MCF 10A (cell line): ENCODE data around the gene CASP10. TPM values are rescaled to one million over a fixed set of nuclear protein-coding genes. Genes with fewer than 3 reads are reported as not detected.

ENCODE experiments used
- BruUV-seq: library from RNA; stranded (reverse); fragments of 400-500 nt; replicated peaks from 2 replicates; lab custom pipeline; 2021; lab: Mats Ljungman, UMichigan
- CTCF ChIA-PET: fragments of 300-600 bp; sonication (Branson Sonifier 250); formaldehyde crosslinking; extraction: SDS; loops from one replicate; lab custom pipeline; 2021; ENCODE audit warnings: antibody characterized with exemption, inconsistent platforms; lab: Yijun Ruan, JAX
- POLR2A ChIA-PET: fragments of 300-600, 350-650 bp; sonication (Branson Sonifier 250); formaldehyde crosslinking; extraction: SDS; loops from one replicate; lab custom pipeline; 2020; ENCODE audit warnings: antibody characterized with exemption, inconsistent platforms; lab: Yijun Ruan, JAX
- DNase-seq: peaks from one replicate; pipeline ENCODE4 v3.0.0-alpha.2; 2018; ENCODE audit not compliant: unreplicated experiment
- H3K27ac Mint-ChIP-seq: one replicate; pipeline ENCODE4 v1.8.0; 2022; ENCODE audit warnings: mild to moderate bottlenecking, low read depth, mixed read lengths; ENCODE audit not compliant: unreplicated experiment
- H3K27me3 Mint-ChIP-seq: one replicate; pipeline ENCODE4 v1.8.0; 2022; ENCODE audit warnings: mixed read lengths; ENCODE audit not compliant: insufficient read depth, unreplicated experiment
- H3K36me3 Mint-ChIP-seq: one replicate; pipeline ENCODE4 v1.8.0; 2022; ENCODE audit warnings: mild to moderate bottlenecking, moderate library complexity, mixed read lengths; ENCODE audit not compliant: insufficient read depth, unreplicated experiment
- H3K4me1 Mint-ChIP-seq: one replicate; pipeline ENCODE4 v1.8.0; 2022; ENCODE audit warnings: mixed read lengths; ENCODE audit not compliant: insufficient read depth, unreplicated experiment
- H3K4me3 Mint-ChIP-seq: one replicate; pipeline ENCODE4 v1.8.0; 2022; ENCODE audit warnings: mild to moderate bottlenecking, moderate library complexity, mixed read lengths; ENCODE audit not compliant: unreplicated experiment
- H3K9me3 Mint-ChIP-seq: one replicate; pipeline ENCODE4 v1.8.0; 2022; ENCODE audit warnings: mixed read lengths; ENCODE audit not compliant: unreplicated experiment
- CTCF ChIP-seq: fragments of 200-600 bp; IDR thresholded peaks from one replicate; pipeline ENCODE4 v1.8.0; 2022; ENCODE audit warnings: antibody characterized with exemption, mild to moderate bottlenecking; ENCODE audit not compliant: unreplicated experiment
- intact Hi-C: fragments of 100-400 bp; cut with micrococcal nuclease; formaldehyde crosslinking; loops from 2 replicates; pipeline ENCODE4 v1.14.1; 2022
- total RNA-seq: library from RNA; stranded (reverse); gene quantifications from 2 replicates; pipeline ENCODE4 v1.2.3, GENCODE V29; 2022

The CASP10 gene
- total RNA-seq, 1 experiment from 2014 or later, result 0.19 TPM

- ChIA-PET CTCF (interaction anchor here (1.1 to 6.0 kb wide), 2 partner anchors 9 to 13 kb away, joined by 3 to 56 read pairs; no protein-coding TSS in a partner anchor), POLR2A (interaction anchor here (0.6 to 2.0 kb wide), 12 partner anchors 9 to 151 kb away, joined by 3 to 10 read pairs (median 4); no protein-coding TSS in a partner anchor)
- BruUV-seq, result no TSS peak
- Mint-ChIP-seq H3K27me3 (no peaks in the 10 kb centered on the region), H3K9me3 (no peaks in the 10 kb centered on the region), H3K4me3 (no peak overlapping the region), H3K27ac (no peak overlapping the region), H3K36me3 (peaks cover 5% of the 10 kb centered on the region), H3K4me1 (no peaks in the 10 kb centered on the region)
- no peak for TF ChIP-seq CTCF
- intact Hi-C loops, result no loop called here
- DNase-seq, result peak; percentile 61
Measured at GRCh38 chr2:201220102-201220570, 37.2 kb downstream of the CASP10 start.

GRCh38 chr2:201223089-201224073 lies 40.4 kb downstream of the CASP10 start:
- no peaks in the 10 kb centered on the region for H3K36me3 Mint-ChIP-seq

GRCh38 chr2:201228271-201228911 lies 45.5 kb downstream of the CASP10 start:
- TF ChIP-seq CTCF, result no peak
- CTCF ChIA-PET, result interaction anchor here (1.0 kb wide), 1 partner anchor 51 kb away, joined by 5 read pairs; no protein-coding TSS in a partner anchor
- H3K9me3 Mint-ChIP-seq, result no peaks in the 10 kb centered on the region
- no peaks in the 10 kb centered on the region for H3K27me3 Mint-ChIP-seq
- H3K4me1 Mint-ChIP-seq, result peaks cover 21% of the 10 kb centered on the region
- peaks cover 5% of the 10 kb centered on the region for H3K36me3 Mint-ChIP-seq
- no peak overlapping the region for H3K27ac Mint-ChIP-seq
- intact Hi-C loops, result no loop called here
- H3K4me3 Mint-ChIP-seq, result no peak overlapping the region
- BruUV-seq, result no TSS peak
- no peak for DNase-seq
- POLR2A ChIA-PET, result interaction anchor here (1.4 to 1.6 kb wide), 2 partner anchors 112 to 159 kb away, joined by 3 read pairs; partner anchors contain the start of gene CFLAR

More at GRCh38 chr2:201223089-201224073, 40.4 kb downstream of the CASP10 start:
- no peaks in the 10 kb centered on the region for H3K9me3 Mint-ChIP-seq
- intact Hi-C loops, result no loop called here
- POLR2A ChIA-PET, result interaction anchor here (1.5 kb wide), 1 partner anchor 9 kb away, joined by 4 read pairs; no protein-coding TSS in a partner anchor
- TF ChIP-seq CTCF, result no peak
- no TSS peak for BruUV-seq
- H3K27ac Mint-ChIP-seq, result no peak overlapping the region
- peaks cover 8% of the 10 kb centered on the region for H3K4me1 Mint-ChIP-seq
- H3K27me3 Mint-ChIP-seq, result no peaks in the 10 kb centered on the region
- no peak overlapping the region for H3K4me3 Mint-ChIP-seq
- CTCF ChIA-PET, result interaction anchor here (0.6 to 6.0 kb wide), 3 partner anchors 10 to 322 kb away, joined by 3 to 56 read pairs (median 3); no protein-coding TSS in a partner anchor
- DNase-seq, result no peak
